HCT116 (cell line): ENCODE measurements around the gene LCP1.

ENCODE experiments used
- CEBPB ChIP-seq: IDR thresholded peaks from 2 replicates; pipeline ENCODE4 v1.6.1; 2012; ENCODE audit warnings: low read depth
- EZH2phosphoT487 ChIP-seq: fragments of 200-600 bp; IDR thresholded peaks from 2 replicates; pipeline ENCODE4 v1.6.1; 2018; ENCODE audit warnings: antibody characterized with exemption, borderline replicate concordance
- JUND ChIP-seq: IDR thresholded peaks from 2 replicates; pipeline ENCODE4 v1.6.1; 2012
- POLR2A ChIP-seq: IDR thresholded peaks from 2 replicates; pipeline ENCODE4 v1.7.0; 2011; ENCODE audit warnings: borderline replicate concordance; ENCODE audit not compliant: insufficient read depth, insufficient read length; ENCODE audit errors: extremely low read depth
- POLR2AphosphoS5 ChIP-seq: IDR thresholded peaks from 2 replicates; pipeline ENCODE4 v1.6.1; 2011; ENCODE audit warnings: mild to moderate bottlenecking, low read depth, low read length, moderate library complexity
- RAD21 ChIP-seq: IDR thresholded peaks from 2 replicates; pipeline ENCODE4 v1.6.1; 2012; ENCODE audit warnings: low read depth, mild to moderate bottlenecking
- REST ChIP-seq: IDR thresholded peaks from 2 replicates; pipeline ENCODE4 v1.6.1; 2012; ENCODE audit warnings: low read depth
- YY1 ChIP-seq: IDR thresholded peaks from 2 replicates; pipeline ENCODE4 v1.6.1; 2011; ENCODE audit warnings: low read length, low read depth, moderate library complexity, mild to moderate bottlenecking; ENCODE audit not compliant: insufficient replicate concordance; ENCODE audit errors: extremely low read depth
- ZNF274 ChIP-seq: fragments of 200-500 bp; sonication (Bioruptor generic); IDR thresholded peaks from 2 replicates; pipeline ENCODE4 v1.6.1; 2014; ENCODE audit warnings: mild to moderate bottlenecking, low read depth, low read length, inconsistent platforms
- TF ChIP-seq, protein P1 (sequence below), 3 experiments: fragments of 200-600 bp in 1 of 3; sonication (generic) in 1 of 3; IDR thresholded peaks in 2 of 3; conservative IDR thresholded peaks in 1 of 3; 2 replicates each; pipeline ENCODE4 v1.5.1; 2012 to 2017; ENCODE audit warnings: low read depth in 2 of 3, low read length in 2 of 3, antibody characterized with exemption in 1 of 3, borderline replicate concordance in 1 of 3, control low read depth in 1 of 3, mild to moderate bottlenecking in 1 of 3, mixed read lengths in 1 of 3, mixed run types in 1 of 3, moderate library complexity in 1 of 3; ENCODE audit not compliant: insufficient read depth in 1 of 3

DNA sequence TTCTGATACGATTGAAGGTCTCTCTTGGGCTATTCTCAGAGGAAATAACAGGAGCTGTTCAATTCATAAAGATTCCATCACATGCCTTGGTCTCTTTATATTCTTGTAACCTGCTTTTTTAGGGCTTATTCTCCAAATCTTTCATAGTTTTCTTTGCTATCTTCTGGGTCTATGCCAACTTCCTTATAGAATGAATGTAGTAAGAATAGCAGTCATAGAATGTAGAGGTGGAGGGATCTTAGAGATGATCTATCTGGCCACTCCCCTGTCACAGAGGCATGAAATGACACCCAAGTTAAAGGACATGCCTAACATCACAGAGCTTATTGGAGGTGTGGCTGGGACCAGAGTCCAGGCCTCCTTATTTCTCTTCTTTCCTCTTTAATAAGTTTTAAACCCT is 13.2 kb downstream of the LCP1 start:
- TF ChIP-seq, protein P1, sequence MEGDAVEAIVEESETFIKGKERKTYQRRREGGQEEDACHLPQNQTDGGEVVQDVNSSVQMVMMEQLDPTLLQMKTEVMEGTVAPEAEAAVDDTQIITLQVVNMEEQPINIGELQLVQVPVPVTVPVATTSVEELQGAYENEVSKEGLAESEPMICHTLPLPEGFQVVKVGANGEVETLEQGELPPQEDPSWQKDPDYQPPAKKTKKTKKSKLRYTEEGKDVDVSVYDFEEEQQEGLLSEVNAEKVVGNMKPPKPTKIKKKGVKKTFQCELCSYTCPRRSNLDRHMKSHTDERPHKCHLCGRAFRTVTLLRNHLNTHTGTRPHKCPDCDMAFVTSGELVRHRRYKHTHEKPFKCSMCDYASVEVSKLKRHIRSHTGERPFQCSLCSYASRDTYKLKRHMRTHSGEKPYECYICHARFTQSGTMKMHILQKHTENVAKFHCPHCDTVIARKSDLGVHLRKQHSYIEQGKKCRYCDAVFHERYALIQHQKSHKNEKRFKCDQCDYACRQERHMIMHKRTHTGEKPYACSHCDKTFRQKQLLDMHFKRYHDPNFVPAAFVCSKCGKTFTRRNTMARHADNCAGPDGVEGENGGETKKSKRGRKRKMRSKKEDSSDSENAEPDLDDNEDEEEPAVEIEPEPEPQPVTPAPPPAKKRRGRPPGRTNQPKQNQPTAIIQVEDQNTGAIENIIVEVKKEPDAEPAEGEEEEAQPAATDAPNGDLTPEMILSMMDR (IDR thresholded peaks at IDR 0.05 in 2 of 3, conservative IDR thresholded peaks at IDR 0.05 in 1 of 3; ENCODE audit: borderline replicate concordance in 1 of 3, insufficient read depth in 1 of 3, low read depth in 2 of 3, low read length in 2 of 3), result no peak
- TF ChIP-seq POLR2A (no peak), POLR2AphosphoS5 (no peak), YY1 (no peak), JUND (no peak), CEBPB (no peak), RAD21 (no peak), REST (no peak), ZNF274 (no peak), EZH2phosphoT487 (no peak)
